Hematopoietic multipotent progenitor cell treated with erythropoietin and hydrocortisone succinate and interleukin-3 and kit ligand, for 17 days (in vitro differentiated cells): ENCODE data around the gene NLGN1.
"Not testable (repeated sequence)": the region's sequence is repeated elsewhere in the genome, so short reads cannot be mapped to it uniquely, and the experiment has no call there.

ENCODE experiments used
- DNase-seq: peaks from one replicate; pipeline ENCODE4 v3.0.0-alpha.2; 2015; ENCODE audit warnings: low spot score

The NLGN1 gene

DNA sequence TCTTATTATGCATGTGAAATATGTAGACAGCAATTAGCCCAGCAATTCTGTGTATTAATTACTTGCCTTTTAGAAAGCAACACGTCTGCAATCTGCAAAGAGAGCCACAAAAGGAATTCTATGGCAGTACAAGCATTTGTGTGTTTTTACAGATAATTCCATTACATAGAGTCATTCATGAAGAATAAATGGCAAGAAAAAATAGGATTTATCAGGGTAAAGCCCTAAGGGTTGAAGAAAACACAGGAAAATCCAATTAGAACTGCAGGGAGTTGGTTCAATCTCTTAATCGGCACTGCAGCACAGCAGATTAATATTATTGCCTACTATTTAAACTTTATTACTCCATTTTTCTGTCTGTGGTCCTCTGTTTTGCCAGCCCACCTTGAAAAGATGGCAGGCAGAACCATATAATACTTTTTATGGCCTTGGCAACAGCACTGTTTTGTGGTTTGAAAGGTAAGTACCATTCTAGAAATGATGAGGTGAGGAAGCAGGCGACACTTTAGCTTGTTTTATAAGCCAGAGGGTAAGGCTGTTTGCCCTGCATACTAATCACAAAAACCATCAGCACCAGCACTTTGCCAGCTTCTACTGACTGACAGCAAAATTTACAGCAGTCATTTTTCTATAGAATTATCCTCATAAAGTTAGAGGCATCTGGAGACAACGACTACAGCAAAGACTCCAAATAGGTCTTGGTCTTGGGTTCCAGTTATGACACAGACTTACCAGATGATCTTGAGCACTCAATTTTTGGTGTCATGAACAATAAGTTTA lies 823.4 kb downstream of the NLGN1 start:
- no peak for DNase-seq

DNA sequence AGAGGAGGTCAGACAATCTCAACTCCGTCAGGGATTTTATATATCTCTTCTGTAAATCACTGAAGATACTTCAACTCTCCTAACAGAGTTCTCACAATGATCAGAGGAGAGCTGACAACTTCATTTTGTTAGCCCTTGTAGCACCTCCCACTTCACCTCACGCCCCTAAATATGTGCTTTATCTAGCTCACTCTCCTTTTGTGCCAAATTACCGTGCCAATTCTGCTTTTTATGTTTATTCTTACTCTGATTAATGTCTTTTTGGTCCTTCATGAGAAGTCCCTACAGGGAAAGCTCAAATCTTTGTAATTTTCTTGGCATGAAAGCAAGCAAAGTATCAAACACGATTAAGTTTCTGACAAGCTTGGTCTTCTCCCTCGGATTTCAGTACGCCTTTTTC lies 825.5 kb downstream of the NLGN1 start:
- no peak for DNase-seq

DNA sequence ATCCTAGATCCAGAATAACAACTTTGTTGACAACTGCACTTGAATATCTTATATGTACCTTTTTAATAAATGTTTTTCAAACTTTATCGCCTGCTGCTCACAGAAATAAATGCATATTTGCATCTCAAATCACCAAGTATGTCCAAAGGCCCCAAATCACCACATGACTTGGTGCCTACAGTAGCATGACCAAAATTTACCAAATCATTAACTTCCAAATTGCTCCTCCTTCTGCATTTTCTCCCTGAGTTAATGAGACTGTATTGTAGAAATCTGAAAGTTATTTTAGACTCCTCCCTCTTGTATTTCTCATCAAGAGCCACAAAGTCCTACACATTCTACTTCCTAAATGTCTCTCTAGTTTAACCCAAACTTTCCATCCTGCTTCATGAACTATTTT lies 826.1 kb downstream of the NLGN1 start:
- DNase-seq: no peak

DNA sequence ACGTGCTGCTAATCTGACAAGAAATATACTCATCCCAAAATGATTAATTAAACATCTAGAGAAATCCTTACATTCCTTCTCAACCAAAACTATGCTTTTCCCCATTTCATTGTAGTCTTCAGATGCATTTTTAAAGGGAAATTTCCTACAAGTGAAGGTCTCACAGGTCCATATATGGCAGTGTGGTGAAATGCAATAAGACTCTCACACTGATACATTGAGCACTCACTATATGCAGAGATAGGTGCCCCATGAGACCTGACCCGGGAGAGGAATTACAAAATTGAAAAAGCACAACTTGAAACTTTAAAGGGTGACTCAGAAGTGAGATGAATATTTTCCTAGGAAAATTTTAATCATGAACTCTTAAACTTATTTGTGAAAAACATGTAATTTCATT lies 832.4 kb downstream of the NLGN1 start:
- no peak for DNase-seq

DNA sequence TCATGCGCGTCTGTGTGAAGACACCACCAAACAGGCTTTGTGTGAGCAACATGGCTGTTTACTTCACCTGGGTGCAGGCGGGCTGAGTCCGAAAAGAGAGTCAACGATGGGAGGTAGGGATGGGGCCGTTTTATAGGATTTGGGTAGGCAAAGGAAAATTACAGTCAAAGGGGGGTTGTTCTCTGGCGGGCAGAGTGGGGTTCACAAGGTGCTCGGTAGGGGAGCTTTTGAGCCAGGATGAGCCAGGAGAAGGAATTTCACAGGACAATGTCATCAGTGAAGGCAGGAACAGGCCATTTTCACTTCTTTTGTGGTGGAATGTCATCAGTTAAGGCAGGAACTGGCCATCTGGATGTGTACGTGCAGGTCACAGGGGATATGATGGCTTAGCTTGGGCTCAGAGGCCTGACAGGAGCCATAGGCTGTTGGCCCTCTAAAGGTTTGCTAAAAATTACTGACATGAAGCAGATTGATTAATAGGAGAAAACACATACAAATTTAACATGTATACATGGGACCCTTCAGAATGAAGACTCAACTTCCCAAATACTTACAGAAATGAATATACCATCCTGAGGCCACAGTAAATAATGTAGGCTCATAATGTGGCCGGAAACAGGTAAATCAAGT lies 834.6 kb downstream of the NLGN1 start:
- DNase-seq: not testable (repeated sequence)

GRCh38 chr3:174232658-174233429 lies 835.3 kb downstream of the NLGN1 start:
- no peak for DNase-seq

- DNase-seq: no peak
These were observed 836.0 kb downstream of the NLGN1 start for GRCh38 chr3:174233511-174233910.

- no peak for DNase-seq
These were observed 844.9 kb downstream of the NLGN1 start for GRCh38 chr3:174242311-174243041.

DNA sequence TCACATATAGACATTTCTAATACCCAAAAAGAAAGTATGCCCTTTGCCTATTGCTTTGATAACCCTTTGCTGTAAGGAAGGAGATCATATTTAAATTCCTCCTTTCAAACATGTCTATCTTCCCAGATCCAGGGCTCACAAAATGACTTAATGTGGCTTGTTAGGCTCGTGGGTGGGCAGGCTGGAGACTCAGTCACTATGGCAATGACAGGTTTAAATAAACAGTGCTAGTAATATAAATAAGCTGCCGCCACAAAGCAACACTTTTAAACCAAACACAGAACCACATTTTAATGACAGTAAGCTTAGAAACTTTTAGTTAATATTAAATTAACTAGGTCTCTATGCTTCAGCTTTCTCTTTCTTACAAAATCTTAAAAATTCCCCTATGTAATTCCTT lies 845.6 kb downstream of the NLGN1 start:
- no peak for DNase-seq

DNA sequence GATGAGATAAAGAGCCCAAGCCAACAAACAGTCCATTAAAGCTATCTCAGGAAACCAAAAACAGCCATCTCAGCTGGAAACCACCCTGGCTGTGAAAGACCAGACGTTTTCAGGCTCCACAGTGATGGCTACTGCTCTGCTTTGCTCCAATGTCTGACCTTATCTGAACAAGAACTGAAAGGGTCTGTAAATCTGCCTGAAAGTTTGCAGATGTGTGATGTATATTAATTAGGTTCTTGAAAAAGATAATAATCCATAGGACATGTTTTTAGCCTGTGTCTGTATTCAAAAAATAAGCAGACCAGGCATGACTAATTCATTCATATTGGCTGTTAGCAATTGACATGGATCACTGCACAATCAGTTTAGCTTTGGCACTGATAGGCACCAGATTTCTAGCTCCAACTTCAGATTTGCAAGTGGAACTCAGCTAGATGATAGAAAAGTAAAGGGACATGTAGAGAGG lies 850.2 kb downstream of the NLGN1 start:
- no peak for DNase-seq

- no peak for DNase-seq
These were observed 854.1 kb downstream of the NLGN1 start for GRCh38 chr3:174251681-174252080.

DNA sequence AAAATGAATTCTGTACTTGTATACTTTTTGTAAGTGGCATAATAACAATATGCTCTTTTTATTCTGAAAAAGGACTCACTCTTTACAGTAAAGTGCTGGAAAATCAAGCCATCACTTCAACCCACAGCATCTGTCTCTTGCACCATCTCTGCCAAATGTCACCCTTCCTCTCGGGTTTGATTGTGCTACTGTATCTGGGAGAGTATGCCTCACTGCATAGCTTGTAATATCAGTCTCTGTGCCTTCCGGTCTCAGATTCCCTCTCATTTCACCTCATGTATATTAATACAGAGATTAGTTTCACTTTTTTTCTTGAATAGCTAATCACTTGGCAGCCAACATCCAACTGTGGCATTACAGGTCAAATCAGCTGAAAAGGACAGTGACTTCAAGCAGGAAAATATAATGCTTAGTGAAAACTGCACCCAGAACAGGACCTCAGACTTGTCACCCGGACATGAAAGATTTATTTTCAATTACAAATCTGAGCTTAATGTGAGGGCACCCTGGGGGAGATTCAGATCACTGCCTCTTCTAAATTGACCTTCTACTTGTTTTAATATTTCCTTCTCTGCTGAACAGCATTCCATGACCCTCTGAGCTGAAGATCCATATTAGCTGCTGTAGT lies 855.8 kb downstream of the NLGN1 start:
- no peak for DNase-seq

DNA sequence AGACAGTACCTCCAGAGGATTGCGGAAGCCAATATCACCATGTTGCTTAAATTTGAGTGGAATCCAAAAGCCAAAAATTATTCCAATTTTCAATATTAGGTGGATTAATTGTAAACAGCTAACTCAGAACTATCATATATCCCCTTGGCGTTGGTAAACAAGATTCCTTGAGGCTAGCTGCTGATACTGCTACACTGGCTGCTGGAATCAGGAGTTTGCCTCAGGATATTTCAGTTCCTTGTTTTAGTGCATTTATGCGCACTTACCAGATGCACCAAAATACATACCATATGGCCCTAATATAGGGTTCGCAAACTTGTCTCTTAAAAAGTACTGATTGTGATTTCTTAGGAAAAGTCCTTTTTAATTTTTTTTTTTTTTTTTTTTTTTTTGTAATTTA lies 856.4 kb downstream of the NLGN1 start:
- no peak for DNase-seq

- DNase-seq: no peak
These were observed 857.9 kb downstream of the NLGN1 start for GRCh38 chr3:174255454-174255853.

DNA sequence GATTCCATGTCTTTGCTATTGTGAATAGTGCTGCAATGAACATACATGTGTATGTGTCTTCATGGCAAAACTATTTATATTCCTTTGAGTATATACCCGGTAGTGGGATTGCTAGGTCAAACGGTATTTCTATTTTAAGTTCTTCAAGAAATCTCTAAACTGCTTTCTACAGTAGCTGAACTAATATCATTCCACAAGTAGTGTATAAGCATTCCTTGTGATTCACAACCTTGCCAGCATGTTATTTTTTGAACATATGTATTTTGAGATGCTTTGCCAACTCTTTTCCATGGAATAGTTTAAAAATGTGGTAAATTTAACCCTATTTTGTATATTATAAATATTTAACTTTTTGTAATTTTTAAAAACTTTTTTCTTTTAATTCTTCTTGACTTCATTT lies 868.9 kb downstream of the NLGN1 start:
- DNase-seq: no peak

DNA sequence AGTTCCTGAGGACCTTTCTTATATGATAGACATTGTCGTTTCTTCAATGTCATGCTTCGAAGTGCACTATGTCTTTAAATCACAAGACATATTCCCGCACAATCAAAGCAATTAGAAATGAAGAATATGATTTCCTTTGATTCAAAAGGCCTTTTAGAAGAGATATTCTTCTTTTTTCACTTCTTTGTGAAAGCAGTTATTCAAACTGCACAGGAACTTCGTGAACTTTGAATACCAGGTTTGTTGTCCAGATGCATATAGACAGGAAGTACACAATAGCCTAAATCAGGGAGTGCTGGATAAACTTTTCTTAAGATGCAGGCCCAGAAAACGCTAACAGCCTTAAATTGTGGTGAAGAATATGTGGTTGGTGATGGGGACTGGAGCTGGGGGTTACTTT lies 870.5 kb downstream of the NLGN1 start:
- DNase-seq: no peak

GRCh38 chr3:174268586-174268985 lies 871.0 kb downstream of the NLGN1 start:
- DNase-seq: no peak

DNA sequence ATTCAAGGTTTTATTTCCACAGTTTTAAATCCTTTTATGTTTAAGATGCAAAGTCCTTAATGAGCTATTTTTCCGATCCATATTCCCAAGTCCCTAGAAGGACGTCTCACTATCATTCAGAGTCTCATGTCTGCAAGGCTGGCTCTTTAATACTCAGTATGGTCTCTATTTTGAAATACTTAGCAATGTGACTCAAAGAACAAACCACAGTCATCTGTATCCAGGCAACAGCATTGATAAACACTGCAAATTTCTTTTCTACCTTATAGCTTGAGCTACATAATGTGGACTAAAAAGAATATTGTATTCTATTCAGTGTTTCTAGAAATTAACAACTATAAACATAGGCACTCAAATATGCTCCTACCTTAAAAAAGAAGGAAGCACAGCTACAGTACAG lies 873.3 kb downstream of the NLGN1 start:
- no peak for DNase-seq

GRCh38 chr3:174275336-174275735 lies 877.8 kb downstream of the NLGN1 start:
- DNase-seq: no peak

GRCh38 chr3:174276826-174277225 lies 879.3 kb downstream of the NLGN1 start:
- no peak for DNase-seq

GRCh38 chr3:174278094-174278493 lies 880.5 kb downstream of the NLGN1 start:
- no peak for DNase-seq

DNA sequence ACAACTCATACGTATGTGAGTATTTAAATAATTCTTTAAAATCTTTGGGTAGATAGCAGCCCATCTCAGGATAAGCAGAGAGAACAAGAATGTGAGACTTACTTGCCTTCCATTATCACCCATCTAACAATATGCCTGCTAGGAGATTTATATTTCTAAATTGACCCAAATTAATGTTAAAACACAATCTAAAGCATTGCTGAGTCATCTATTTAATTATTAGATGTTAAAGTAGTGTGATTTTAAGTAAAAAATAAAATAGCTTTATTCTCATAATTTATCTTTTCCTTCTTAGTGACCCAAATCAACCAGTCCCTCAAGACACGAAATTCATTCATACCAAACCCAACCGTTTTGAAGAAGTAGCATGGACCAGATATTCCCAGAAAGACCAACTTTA lies 882.6 kb downstream of the NLGN1 start:
- no peak for DNase-seq
